Measurements from ENCODE around the gene ROCK2. TPM values are rescaled to one million over a fixed set of nuclear protein-coding genes. Genes with fewer than 3 reads are reported as not detected.

ROCK2 gene
- polyA plus RNA-seq, 1 of the 3 experiments (the other 2 are of a cell fraction) = 4.2 TPM

GRCh38 chr2:11227595-11227994, 116.8 kb downstream of the ROCK2 start:
- no peaks in the 10 kb centered on the region for H3K9me3 ChIP-seq
- no peak overlapping the region for H3K4me3 ChIP-seq (ENCODE audit: low read depth in 2 of 2, low read length in 1 of 2)
- no peaks in the 10 kb centered on the region for H3F3A ChIP-seq (replicated peaks; ENCODE audit: insufficient read depth)
- no peak overlapping the region for H3K9ac ChIP-seq
- ChIA-PET POLR2A (no interaction called here), CTCF (interaction anchor here (0.5 to 2.3 kb wide), 10 partner anchors 9 to 1331 kb away, joined by 3 to 20 read pairs (median 4); a partner anchor contains a TSS)
- no peak overlapping the region for H3K27ac ChIP-seq (ENCODE audit: low read depth in 2 of 2, low read length in 1 of 2)
- H3K36me3 ChIP-seq (replicated peaks in 1 of 2; ENCODE audit: control insufficient read depth in 1 of 2, insufficient read depth in 2 of 2, low read length in 1 of 2) = peaks cover 30 to 31% of the 10 kb centered on the region in 2 experiments
- no peaks in the 10 kb centered on the region for H3K9me2 ChIP-seq
- H2AFZ ChIP-seq (ENCODE audit: low read depth) = no peak overlapping the region
- TF ChIP-seq FOXJ3 (CRISPR knock-in tag; IDR thresholded peaks at IDR 0.05) = no peak
- TF ChIP-seq, protein P1, sequence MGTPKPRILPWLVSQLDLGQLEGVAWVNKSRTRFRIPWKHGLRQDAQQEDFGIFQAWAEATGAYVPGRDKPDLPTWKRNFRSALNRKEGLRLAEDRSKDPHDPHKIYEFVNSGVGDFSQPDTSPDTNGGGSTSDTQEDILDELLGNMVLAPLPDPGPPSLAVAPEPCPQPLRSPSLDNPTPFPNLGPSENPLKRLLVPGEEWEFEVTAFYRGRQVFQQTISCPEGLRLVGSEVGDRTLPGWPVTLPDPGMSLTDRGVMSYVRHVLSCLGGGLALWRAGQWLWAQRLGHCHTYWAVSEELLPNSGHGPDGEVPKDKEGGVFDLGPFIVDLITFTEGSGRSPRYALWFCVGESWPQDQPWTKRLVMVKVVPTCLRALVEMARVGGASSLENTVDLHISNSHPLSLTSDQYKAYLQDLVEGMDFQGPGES (IDR thresholded peaks at IDR 0.05; ENCODE audit: low read depth, low read length) = no peak
- TF ChIP-seq, protein P2, sequence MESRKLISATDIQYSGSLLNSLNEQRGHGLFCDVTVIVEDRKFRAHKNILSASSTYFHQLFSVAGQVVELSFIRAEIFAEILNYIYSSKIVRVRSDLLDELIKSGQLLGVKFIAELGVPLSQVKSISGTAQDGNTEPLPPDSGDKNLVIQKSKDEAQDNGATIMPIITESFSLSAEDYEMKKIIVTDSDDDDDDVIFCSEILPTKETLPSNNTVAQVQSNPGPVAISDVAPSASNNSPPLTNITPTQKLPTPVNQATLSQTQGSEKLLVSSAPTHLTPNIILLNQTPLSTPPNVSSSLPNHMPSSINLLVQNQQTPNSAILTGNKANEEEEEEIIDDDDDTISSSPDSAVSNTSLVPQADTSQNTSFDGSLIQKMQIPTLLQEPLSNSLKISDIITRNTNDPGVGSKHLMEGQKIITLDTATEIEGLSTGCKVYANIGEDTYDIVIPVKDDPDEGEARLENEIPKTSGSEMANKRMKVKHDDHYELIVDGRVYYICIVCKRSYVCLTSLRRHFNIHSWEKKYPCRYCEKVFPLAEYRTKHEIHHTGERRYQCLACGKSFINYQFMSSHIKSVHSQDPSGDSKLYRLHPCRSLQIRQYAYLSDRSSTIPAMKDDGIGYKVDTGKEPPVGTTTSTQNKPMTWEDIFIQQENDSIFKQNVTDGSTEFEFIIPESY (IDR thresholded peaks at IDR 0.05; ENCODE audit: borderline replicate concordance, low read depth) = no peak
- TF ChIP-seq RAD21 (IDR thresholded peaks at IDR 0.05; ENCODE audit: low read length) = no peak
- TF ChIP-seq GABPA (IDR thresholded peaks at IDR 0.05; ENCODE audit: low read depth) = no peak
- TF ChIP-seq REST (IDR thresholded peaks at IDR 0.05; ENCODE audit: low read depth, low read length) = no peak
- TF ChIP-seq EZH2phosphoT487 (IDR thresholded peaks at IDR 0.05; ENCODE audit: borderline replicate concordance, low read depth) = no peak
- TF ChIP-seq GATA2 (CRISPR knock-in tag; IDR thresholded peaks at IDR 0.05) = no peak
- no peak for DNase-seq
- H3K27me3 ChIP-seq (ENCODE audit: insufficient read depth) = no peaks in the 10 kb centered on the region
- H3K79me2 ChIP-seq (ENCODE audit: insufficient read depth) = peaks cover 24% of the 10 kb centered on the region
- H3K4me1 ChIP-seq (ENCODE audit: control insufficient read depth in 1 of 2, insufficient read depth in 2 of 2, low read depth in 1 of 2, low read length in 1 of 2) = no peaks in the 10 kb centered on the region; a peak in 1 of 4 replicates
- no peaks in the 10 kb centered on the region for H4K20me1 ChIP-seq (ENCODE audit: insufficient read depth)
- no peak overlapping the region for H3K4me2 ChIP-seq

DNA sequence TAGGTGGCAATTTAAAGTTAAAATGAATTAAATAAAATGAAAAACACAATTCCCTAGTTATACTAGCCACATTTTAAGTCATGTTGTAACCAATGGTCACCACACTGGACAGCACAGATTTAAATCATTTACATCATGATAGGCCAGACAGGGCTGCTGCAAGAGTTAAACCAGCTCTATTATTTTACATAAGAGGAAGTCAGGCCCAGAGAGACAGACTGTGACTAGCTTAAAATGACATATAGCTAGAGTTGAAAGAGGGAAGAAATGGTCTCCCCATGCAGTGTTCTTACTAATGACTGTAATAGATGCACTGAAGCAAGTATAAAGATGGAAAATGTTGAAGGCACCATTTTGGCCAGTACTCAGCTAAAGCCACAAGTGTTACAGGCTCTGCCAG, 119.5 kb downstream of the ROCK2 start:
- POLR2A ChIA-PET = no interaction called here
- H3K36me3 ChIP-seq (replicated peaks in 1 of 2; ENCODE audit: control insufficient read depth in 1 of 2, insufficient read depth in 2 of 2, low read length in 1 of 2) = peaks cover 44 to 53% of the 10 kb centered on the region in 2 experiments
- H3K4me3 ChIP-seq (ENCODE audit: low read depth in 2 of 2, low read length in 1 of 2) = no peak overlapping the region
- H3F3A ChIP-seq (replicated peaks; ENCODE audit: insufficient read depth) = peaks cover 3% of the 10 kb centered on the region
- no peaks in the 10 kb centered on the region for H4K20me1 ChIP-seq (ENCODE audit: insufficient read depth)
- H3K9me2 ChIP-seq = no peaks in the 10 kb centered on the region
- no peak overlapping the region for H3K4me2 ChIP-seq
- H3K4me1 ChIP-seq (ENCODE audit: control insufficient read depth in 1 of 2, insufficient read depth in 2 of 2, low read depth in 1 of 2, low read length in 1 of 2) = no peaks in the 10 kb centered on the region; a peak in 1 of 4 replicates
- no peaks in the 10 kb centered on the region for H3K9me3 ChIP-seq
- H3K27ac ChIP-seq (ENCODE audit: low read depth in 2 of 2, low read length in 1 of 2) = no peak overlapping the region
- no peak overlapping the region for H3K9ac ChIP-seq
- CTCF ChIA-PET = interaction anchor here (0.9 to 4.1 kb wide), 3 partner anchors 11 to 186 kb away, joined by 4 to 20 read pairs (median 14); a partner anchor contains a TSS
- no peak for DNase-seq
- H3K79me2 ChIP-seq (ENCODE audit: insufficient read depth) = peaks cover 8% of the 10 kb centered on the region
- no peaks in the 10 kb centered on the region for H3K27me3 ChIP-seq (ENCODE audit: insufficient read depth)
- no peak overlapping the region for H2AFZ ChIP-seq (ENCODE audit: low read depth)
- TF ChIP-seq TCF12 (IDR thresholded peaks at IDR 0.05) (no peak), EP300 (IDR thresholded peaks at IDR 0.05; ENCODE audit: borderline replicate concordance in 1 of 2, low read depth in 1 of 2, low read length in 1 of 2) (no peak), USF1 (IDR thresholded peaks at IDR 0.05; ENCODE audit: borderline replicate concordance, low read depth) (no peak), CHD2 (IDR thresholded peaks at IDR 0.05; ENCODE audit: low read length, partially characterized antibody) (no peak), RAD21 (IDR thresholded peaks at IDR 0.05; ENCODE audit: low read length) (no peak), RCOR1 (IDR thresholded peaks at IDR 0.05; ENCODE audit: low read length) (no peak), MAX (IDR thresholded peaks at IDR 0.05; ENCODE audit: low read depth) (no peak)
- TF ChIP-seq, protein P2 (IDR thresholded peaks at IDR 0.05; ENCODE audit: borderline replicate concordance, low read depth) = no peak
- TF ChIP-seq, protein P3, sequence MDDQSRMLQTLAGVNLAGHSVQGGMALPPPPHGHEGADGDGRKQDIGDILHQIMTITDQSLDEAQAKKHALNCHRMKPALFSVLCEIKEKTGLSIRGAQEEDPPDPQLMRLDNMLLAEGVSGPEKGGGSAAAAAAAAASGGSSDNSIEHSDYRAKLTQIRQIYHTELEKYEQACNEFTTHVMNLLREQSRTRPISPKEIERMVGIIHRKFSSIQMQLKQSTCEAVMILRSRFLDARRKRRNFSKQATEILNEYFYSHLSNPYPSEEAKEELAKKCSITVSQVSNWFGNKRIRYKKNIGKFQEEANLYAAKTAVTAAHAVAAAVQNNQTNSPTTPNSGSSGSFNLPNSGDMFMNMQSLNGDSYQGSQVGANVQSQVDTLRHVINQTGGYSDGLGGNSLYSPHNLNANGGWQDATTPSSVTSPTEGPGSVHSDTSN (IDR thresholded peaks at IDR 0.05) = no peak

All from SK-N-SH (cell line).